ENCODE measurements around the gene ELAVL2.

Gene ELAVL2

GRCh38 chr9:23686896-23687295, 139.1 kb downstream of the ELAVL2 start:
- no peak for TF ChIP-seq CTCF (IDR thresholded peaks at IDR 0.05; ENCODE audit: insufficient read depth, low read length, missing control alignments)
- no peak for DNase-seq (ENCODE audit: low read depth, low spot score)
- ChIA-PET POLR2A (no interaction called here), CTCF (no interaction called here)
- no peak overlapping the region for H3K4me3 ChIP-seq (ENCODE audit: low read depth, low read length)

- CTCF ChIA-PET: no interaction called here
- POLR2A ChIA-PET: no interaction called here
- no peak for DNase-seq (ENCODE audit: low read depth, low spot score)
Observed at GRCh38 chr9:23686257-23686656, 139.8 kb downstream of the ELAVL2 start.

GRCh38 chr9:23683611-23684061, 142.4 kb downstream of the ELAVL2 start:
- no peak for TF ChIP-seq CTCF (IDR thresholded peaks at IDR 0.05; ENCODE audit: insufficient read depth, low read length, missing control alignments)
- DNase-seq (ENCODE audit: low read depth, low spot score): no peak
- H3K4me3 ChIP-seq (ENCODE audit: low read depth, low read length): no peak overlapping the region
- ChIA-PET CTCF (no interaction called here), POLR2A (no interaction called here)

More at GRCh38 chr9:23686257-23686656, 139.8 kb downstream of the ELAVL2 start:
- no peak overlapping the region for H3K4me3 ChIP-seq (ENCODE audit: low read depth, low read length)
- no peak for TF ChIP-seq CTCF (IDR thresholded peaks at IDR 0.05; ENCODE audit: insufficient read depth, low read length, missing control alignments)

GRCh38 chr9:23682891-23683431, 143.1 kb downstream of the ELAVL2 start:
- no peak for TF ChIP-seq CTCF (IDR thresholded peaks at IDR 0.05; ENCODE audit: insufficient read depth, low read length, missing control alignments)
- ChIA-PET POLR2A (no interaction called here), CTCF (no interaction called here)
- no peak for DNase-seq (ENCODE audit: low read depth, low spot score)
- H3K4me3 ChIP-seq (ENCODE audit: low read depth, low read length): no peak overlapping the region

GRCh38 chr9:23682352-23682751, 143.7 kb downstream of the ELAVL2 start:
- CTCF ChIA-PET: no interaction called here

GRCh38 chr9:23677446-23677845, 148.6 kb downstream of the ELAVL2 start:
- no peak overlapping the region for H3K4me3 ChIP-seq (ENCODE audit: low read depth, low read length)
- TF ChIP-seq CTCF (IDR thresholded peaks at IDR 0.05; ENCODE audit: insufficient read depth, low read length, missing control alignments): no peak
- CTCF ChIA-PET: no interaction called here
- POLR2A ChIA-PET: no interaction called here
- no peak for DNase-seq (ENCODE audit: low read depth, low spot score)

More at GRCh38 chr9:23682352-23682751, 143.7 kb downstream of the ELAVL2 start:
- POLR2A ChIA-PET: no interaction called here
- no peak overlapping the region for H3K4me3 ChIP-seq (ENCODE audit: low read depth, low read length)
- no peak for TF ChIP-seq CTCF (IDR thresholded peaks at IDR 0.05; ENCODE audit: insufficient read depth, low read length, missing control alignments)
- no peak for DNase-seq (ENCODE audit: low read depth, low spot score)

Measured in AG04449 (cell line).